GM19099 (cell line): ENCODE data around the gene BCL2A1.

Experiments
- POLR2A ChIP-seq: IDR thresholded peaks from 3 replicates; pipeline ENCODE4 v1.6.1; 2011; ENCODE audit warnings: low read depth; ENCODE audit not compliant: insufficient read length; ENCODE audit errors: extremely low read depth

The BCL2A1 gene

GRCh38 chr15:79947009-79947408, 24.0 kb downstream of the BCL2A1 start:
- TF ChIP-seq POLR2A = no peak

GRCh38 chr15:79944622-79945021, 26.4 kb downstream of the BCL2A1 start:
- no peak for TF ChIP-seq POLR2A

GRCh38 chr15:79943820-79944219, 27.2 kb downstream of the BCL2A1 start:
- no peak for TF ChIP-seq POLR2A

GRCh38 chr15:79942741-79943481, 28.1 kb downstream of the BCL2A1 start:
- no peak for TF ChIP-seq POLR2A

GRCh38 chr15:79939399-79939798, 31.6 kb downstream of the BCL2A1 start:
- TF ChIP-seq POLR2A = no peak

GRCh38 chr15:79938143-79938542, 32.9 kb downstream of the BCL2A1 start:
- no peak for TF ChIP-seq POLR2A

GRCh38 chr15:79933231-79933630, 37.8 kb downstream of the BCL2A1 start:
- no peak for TF ChIP-seq POLR2A

- TF ChIP-seq POLR2A = no peak
Measured at GRCh38 chr15:79932447-79932846, 38.5 kb downstream of the BCL2A1 start.

- TF ChIP-seq POLR2A = no peak
Measured at GRCh38 chr15:79930516-79930915, 40.5 kb downstream of the BCL2A1 start.

GRCh38 chr15:79929412-79929811, 41.6 kb downstream of the BCL2A1 start:
- no peak for TF ChIP-seq POLR2A

- TF ChIP-seq POLR2A = no peak
Measured at GRCh38 chr15:79924379-79924778, 46.6 kb downstream of the BCL2A1 start.

- peak; percentile 97 for TF ChIP-seq POLR2A
Measured at GRCh38 chr15:79923515-79924169, 47.4 kb downstream of the BCL2A1 start.

- no peak for TF ChIP-seq POLR2A
Measured at GRCh38 chr15:79923079-79923514, 47.9 kb downstream of the BCL2A1 start.

- no peak for TF ChIP-seq POLR2A
Measured at GRCh38 chr15:79922512-79923078, 48.4 kb downstream of the BCL2A1 start.

GRCh38 chr15:79919749-79920511, 51.1 kb downstream of the BCL2A1 start:
- TF ChIP-seq POLR2A = no peak

- TF ChIP-seq POLR2A = no peak
Measured at GRCh38 chr15:79919090-79919748, 51.8 kb downstream of the BCL2A1 start.

- TF ChIP-seq POLR2A = no peak
Measured at GRCh38 chr15:79918278-79918677, 52.7 kb downstream of the BCL2A1 start.
